Stimulated activated CD8-positive, alpha-beta memory T cell treated with anti-CD3 and anti-CD28 coated beads, Interleukin-12 subunit alpha, Interleukin-12 subunit beta, amount 100 ng/mL, for 1 hour (primary cell): ENCODE results near the gene MYCL.
"Not testable (repeated sequence)": the region's sequence is repeated elsewhere in the genome, so short reads cannot be mapped to it uniquely, and the experiment has no call there.

Experiments used
- DNase-seq: peaks from one replicate; pipeline ENCODE4 v3.0.0-alpha.2; 2020; ENCODE audit warnings: low read depth

The MYCL gene

GRCh38 chr1:39890273-39890672, 11.4 kb downstream of the MYCL start:
- no peak for DNase-seq

- no peak for DNase-seq
Measured at GRCh38 chr1:39886757-39887231, 14.9 kb downstream of the MYCL start.

- DNase-seq, result no peak
Measured at GRCh38 chr1:39885516-39885915, 16.2 kb downstream of the MYCL start.

GRCh38 chr1:39882152-39882551, 19.6 kb downstream of the MYCL start:
- no peak for DNase-seq

- DNase-seq, result no peak
Measured at GRCh38 chr1:39877980-39878956, 23.4 kb downstream of the MYCL start.

GRCh38 chr1:39877231-39877778, 24.4 kb downstream of the MYCL start:
- no peak for DNase-seq

- DNase-seq, result no peak
Measured at GRCh38 chr1:39876144-39876543, 25.6 kb downstream of the MYCL start.

- no peak for DNase-seq
Measured at GRCh38 chr1:39872698-39873097, 29.0 kb downstream of the MYCL start.

- no peak for DNase-seq
Measured at GRCh38 chr1:39871796-39872195, 29.9 kb downstream of the MYCL start.

GRCh38 chr1:39871043-39871442, 30.7 kb downstream of the MYCL start:
- not testable (repeated sequence) for DNase-seq

- DNase-seq, result not testable (repeated sequence)
Measured at GRCh38 chr1:39869538-39870112, 32.1 kb downstream of the MYCL start.

- no peak for DNase-seq
Measured at GRCh38 chr1:39866767-39867166, 35.0 kb downstream of the MYCL start.

GRCh38 chr1:39865762-39866161, 36.0 kb downstream of the MYCL start:
- no peak for DNase-seq

GRCh38 chr1:39863177-39863576, 38.5 kb downstream of the MYCL start:
- DNase-seq, result no peak

GRCh38 chr1:39861003-39861402, 40.7 kb downstream of the MYCL start:
- DNase-seq, result no peak

- DNase-seq, result no peak
Measured at GRCh38 chr1:39859859-39860812, 41.6 kb downstream of the MYCL start.

- no peak for DNase-seq
Measured at GRCh38 chr1:39858315-39858714, 43.4 kb downstream of the MYCL start.

- DNase-seq, result no peak
Measured at GRCh38 chr1:39857126-39857878, 44.4 kb downstream of the MYCL start.

GRCh38 chr1:39854738-39855137, 47.0 kb downstream of the MYCL start:
- DNase-seq, result no peak

GRCh38 chr1:39854314-39854713, 47.4 kb downstream of the MYCL start:
- DNase-seq, result no peak

GRCh38 chr1:39852876-39853275, 48.8 kb downstream of the MYCL start:
- DNase-seq, result no peak
